ENCODE results near the gene CISD2.

The CISD2 gene

GRCh38 chr4:102836596-102836995 lies 32.2 kb upstream of the CISD2 start:
- no peaks in the 10 kb centered on the region for H3K36me3 ChIP-seq
- H3K4me1 ChIP-seq (ENCODE audit: control insufficient read depth in 1 of 2, insufficient read depth in 1 of 2, low read depth in 1 of 2, low read length in 1 of 2): peaks cover 0 to 4% of the 10 kb centered on the region in 2 experiments
- no peak for TF ChIP-seq CTCF (IDR thresholded peaks at IDR 0.05)
- no peak overlapping the region for H3K4me3 ChIP-seq (ENCODE audit: low read depth in 1 of 2, low read length in 1 of 2)
- no peak overlapping the region for H3K27ac ChIP-seq
- no peaks in the 10 kb centered on the region for H3K27me3 ChIP-seq
- no peaks in the 10 kb centered on the region for H3K9me3 ChIP-seq

- no peaks in the 10 kb centered on the region for H3K4me1 ChIP-seq (ENCODE audit: control insufficient read depth in 1 of 2, insufficient read depth in 1 of 2, low read depth in 1 of 2, low read length in 1 of 2)
- no peaks in the 10 kb centered on the region for H3K36me3 ChIP-seq
- H3K27me3 ChIP-seq: no peaks in the 10 kb centered on the region
- no peak overlapping the region for H3K4me3 ChIP-seq (ENCODE audit: low read depth in 1 of 2, low read length in 1 of 2)
- H3K9me3 ChIP-seq: no peaks in the 10 kb centered on the region
- no peak for TF ChIP-seq CTCF (IDR thresholded peaks at IDR 0.05)
- no peak overlapping the region for H3K27ac ChIP-seq
Observed at GRCh38 chr4:102842367-102842766, 26.4 kb upstream of the CISD2 start.

- Histone ChIP-seq H3K4me3 (ENCODE audit: low read depth in 1 of 2, low read length in 1 of 2) (no peak overlapping the region), H3K9me3 (no peaks in the 10 kb centered on the region), H3K27me3 (no peaks in the 10 kb centered on the region), H3K27ac (no peak overlapping the region), H3K4me1 (ENCODE audit: control insufficient read depth in 1 of 2, insufficient read depth in 1 of 2, low read depth in 1 of 2, low read length in 1 of 2) (no peaks in the 10 kb centered on the region), H3K36me3 (no peaks in the 10 kb centered on the region)
- no peak for TF ChIP-seq CTCF (IDR thresholded peaks at IDR 0.05)
Observed at GRCh38 chr4:102843273-102843672, 25.5 kb upstream of the CISD2 start.

- Histone ChIP-seq H3K4me3 (ENCODE audit: low read depth in 1 of 2, low read length in 1 of 2) (no peak overlapping the region), H3K36me3 (no peaks in the 10 kb centered on the region), H3K4me1 (ENCODE audit: control insufficient read depth in 1 of 2, insufficient read depth in 1 of 2, low read depth in 1 of 2, low read length in 1 of 2) (no peaks in the 10 kb centered on the region), H3K9me3 (no peaks in the 10 kb centered on the region), H3K27ac (no peak overlapping the region), H3K27me3 (no peaks in the 10 kb centered on the region)
- TF ChIP-seq CTCF (IDR thresholded peaks at IDR 0.05): no peak
Observed at GRCh38 chr4:102843938-102844337, 24.9 kb upstream of the CISD2 start.

- Histone ChIP-seq H3K9me3 (no peaks in the 10 kb centered on the region), H3K4me1 (ENCODE audit: control insufficient read depth in 1 of 2, insufficient read depth in 1 of 2, low read depth in 1 of 2, low read length in 1 of 2) (no peaks in the 10 kb centered on the region), H3K36me3 (no peaks in the 10 kb centered on the region), H3K27ac (no peak overlapping the region), H3K27me3 (no peaks in the 10 kb centered on the region), H3K4me3 (ENCODE audit: low read depth in 1 of 2, low read length in 1 of 2) (no peak overlapping the region)
- TF ChIP-seq CTCF (IDR thresholded peaks at IDR 0.05): no peak
Observed at GRCh38 chr4:102847687-102848086, 21.1 kb upstream of the CISD2 start.

- Histone ChIP-seq H3K27me3 (no peaks in the 10 kb centered on the region), H3K36me3 (no peaks in the 10 kb centered on the region), H3K9me3 (no peaks in the 10 kb centered on the region), H3K4me1 (ENCODE audit: control insufficient read depth in 1 of 2, insufficient read depth in 1 of 2, low read depth in 1 of 2, low read length in 1 of 2) (no peaks in the 10 kb centered on the region), H3K27ac (no peak overlapping the region), H3K4me3 (ENCODE audit: low read depth in 1 of 2, low read length in 1 of 2) (no peak overlapping the region)
- no peak for TF ChIP-seq CTCF (IDR thresholded peaks at IDR 0.05)
Observed at GRCh38 chr4:102849579-102850104, 19.1 kb upstream of the CISD2 start.

All from neutrophil (primary cell).